ENCODE measurements around the gene PLCL2. TPM values are rescaled to one million over a fixed set of nuclear protein-coding genes. Genes with fewer than 3 reads are reported as not detected.

PLCL2 gene
- total RNA-seq, 1 experiment from 2014 or later: 32.1 TPM

- H3K27me3 Mint-ChIP-seq (ENCODE audit: low read depth): no peaks in the 10 kb centered on the region
- H3K27ac Mint-ChIP-seq: no peak overlapping the region
- H3K36me3 Mint-ChIP-seq (ENCODE audit: insufficient read depth in 1 of 3, low read depth in 3 of 3): no peaks in the 10 kb centered on the region
- Histone ChIP-seq H3K4me1 (ENCODE audit: insufficient read depth, low read length) (no peaks in the 10 kb centered on the region), H3K27ac (ENCODE audit: insufficient read length, low read depth, low read length) (no peak overlapping the region), H2BK20ac (ENCODE audit: low read depth, low read length, poor library complexity, severe bottlenecking) (no peak overlapping the region), H2AFZ (ENCODE audit: low read length) (no peak overlapping the region), H2AK5ac (ENCODE audit: insufficient read length, low read length) (no peak overlapping the region), H3K9ac (ENCODE audit: extremely low read depth, insufficient read length, low read length) (no peak overlapping the region), H3K14ac (ENCODE audit: insufficient read depth, low read length) (no peak overlapping the region), H3K56ac (ENCODE audit: insufficient read length, low read depth, low read length) (no peak overlapping the region), H2BK120ac (ENCODE audit: low read depth, low read length, poor library complexity, severe bottlenecking) (no peak overlapping the region), H3K4ac (ENCODE audit: low read depth, low read length) (no peak overlapping the region), H4K5ac (ENCODE audit: insufficient read length, low read depth, low read length) (no peak overlapping the region), H2BK12ac (ENCODE audit: insufficient read length, low read depth, low read length) (no peak overlapping the region), H4K91ac (ENCODE audit: insufficient read length, low read depth, low read length) (no peak overlapping the region), H2BK15ac (ENCODE audit: low read depth, low read length) (no peak overlapping the region), H3T11ph (ENCODE audit: low read length) (no peak overlapping the region), H4K8ac (replicated peaks; ENCODE audit: insufficient read length, low read depth, low read length) (no peak overlapping the region), H3K18ac (ENCODE audit: insufficient read length, low read depth, low read length) (no peak overlapping the region), H2BK5ac (ENCODE audit: insufficient read length, low read length) (no peak overlapping the region), H3K27me3 (ENCODE audit: insufficient read depth, low read length) (no peaks in the 10 kb centered on the region), H3K79me1 (ENCODE audit: insufficient read depth, low read depth, low read length, poor library complexity, severe bottlenecking) (no peaks in the 10 kb centered on the region), H3K23me2 (ENCODE audit: insufficient read length, low read depth, low read length, poor library complexity, severe bottlenecking) (no peaks in the 10 kb centered on the region), H3K4me2 (ENCODE audit: insufficient read depth, insufficient read length, low read length) (no peak overlapping the region), H3K79me2 (ENCODE audit: insufficient read depth, low read length) (no peaks in the 10 kb centered on the region), H3K23ac (ENCODE audit: insufficient read length, low read depth, low read length) (no peak overlapping the region), H3K9me3 (ENCODE audit: control insufficient read depth, low read depth, low read length) (no peaks in the 10 kb centered on the region), H4K20me1 (ENCODE audit: control insufficient read depth, insufficient read depth, insufficient read length) (no peaks in the 10 kb centered on the region)
- no peak for TF ChIP-seq CTCF (conservative IDR thresholded peaks at IDR 0.05)
- DNase-seq: no peak
- H3K9me3 Mint-ChIP-seq: no peaks in the 10 kb centered on the region
- peaks cover 18 to 19% of the 10 kb centered on the region in 2 experiments for H3K4me1 Mint-ChIP-seq
- H3K4me3 Mint-ChIP-seq: no peak overlapping the region
Observed at GRCh38 chr3:16945330-16945729, 60.6 kb downstream of the PLCL2 start.
